HEK293 (cell line): ENCODE results near the gene GATAD1.

Experiments used
- CTCF ChIA-PET: fragments of 350-600 bp; formaldehyde crosslinking; extraction: SDS; loops from one replicate; lab custom pipeline; 2021; ENCODE audit warnings: antibody characterized with exemption; lab: Yijun Ruan, JAX
- POLR2A ChIA-PET: fragments of 300-600 bp; formaldehyde crosslinking; extraction: SDS; loops from one replicate; lab custom pipeline; 2020; ENCODE audit warnings: antibody characterized with exemption, inconsistent platforms; lab: Yijun Ruan, JAX
- H3K27ac ChIP-seq: fragments of 200-500 bp; sonication (Bioruptor generic); 2 replicates; pipeline ENCODE4 v1.5.1; 2014; ENCODE audit warnings: low read depth, low read length, control low read depth, inconsistent platforms; ENCODE audit errors: extremely low read depth
- H3K36me3 ChIP-seq, 2 experiments: fragments of 200-500 bp in 1 of 2; sonication (Bioruptor generic) in 1 of 2; 1 replicate in 1 of 2; 2 replicates in 1 of 2; pipeline ENCODE4 v1.5.1; 2014 to 2017; ENCODE audit warnings: inconsistent platforms in 2 of 2, low read length in 2 of 2; ENCODE audit not compliant: control insufficient read depth in 2 of 2, insufficient read depth in 1 of 2
- H3K4me1 ChIP-seq: fragments of 200-500 bp; sonication (Bioruptor generic); 2 replicates; pipeline ENCODE4 v1.5.1; 2014; ENCODE audit warnings: mild to moderate bottlenecking, low read length, inconsistent platforms; ENCODE audit not compliant: control insufficient read depth, insufficient read depth
- H3K4me3 ChIP-seq: 2 replicates; pipeline ENCODE4 v1.5.1; 2011; ENCODE audit warnings: low read depth, mild to moderate bottlenecking, control low read depth, low read length, moderate library complexity
- H3K9me3 ChIP-seq: fragments of 200-500 bp; sonication (Bioruptor generic); 2 replicates; pipeline ENCODE4 v1.5.1; 2014; ENCODE audit warnings: low read depth, low read length, inconsistent platforms; ENCODE audit not compliant: control insufficient read depth, insufficient read depth
- MZF1 ChIP-seq: fragments of 450-650 bp; formaldehyde crosslinking; IDR thresholded peaks from 2 replicates; pipeline ENCODE4 v1.5.1; 2017; ENCODE audit warnings: missing biosample characterization, missing genetic modification characterization, borderline replicate concordance
- ZNF121 ChIP-seq: fragments of 450-650 bp; formaldehyde crosslinking; IDR thresholded peaks from 2 replicates; pipeline ENCODE4 v1.5.1; 2016; ENCODE audit warnings: missing biosample characterization, missing genetic modification characterization
- ZNF221 ChIP-seq: fragments of 450-650 bp; formaldehyde crosslinking; IDR thresholded peaks from 2 replicates; pipeline ENCODE4 v1.5.1; 2017; ENCODE audit warnings: missing biosample characterization, missing genetic modification characterization, borderline replicate concordance
- ZNF350 ChIP-seq: fragments of 450-650 bp; formaldehyde crosslinking; IDR thresholded peaks from 2 replicates; pipeline ENCODE4 v1.5.0; 2017; ENCODE audit warnings: missing biosample characterization, mild to moderate bottlenecking, missing genetic modification characterization
- ZNF354C ChIP-seq: fragments of 450-650 bp; formaldehyde crosslinking; IDR thresholded peaks from 2 replicates; pipeline ENCODE4 v1.5.1; 2016; ENCODE audit warnings: missing biosample characterization, missing genetic modification characterization, low read depth, borderline replicate concordance
- ZNF514 ChIP-seq: fragments of 450-650 bp; formaldehyde crosslinking; IDR thresholded peaks from 2 replicates; pipeline ENCODE4 v1.5.1; 2016; ENCODE audit warnings: missing biosample characterization, missing genetic modification characterization
- ZNF521 ChIP-seq: fragments of 450-650 bp; formaldehyde crosslinking; IDR thresholded peaks from 2 replicates; pipeline ENCODE4 v1.5.1; 2017; ENCODE audit warnings: missing biosample characterization, mild to moderate bottlenecking, missing genetic modification characterization
- ZNF558 ChIP-seq: fragments of 450-650 bp; formaldehyde crosslinking; IDR thresholded peaks from 2 replicates; pipeline ENCODE4 v1.5.1; 2016; ENCODE audit warnings: missing biosample characterization, missing genetic modification characterization
- ZNF560 ChIP-seq: fragments of 450-650 bp; formaldehyde crosslinking; IDR thresholded peaks from 2 replicates; pipeline ENCODE4 v1.5.1; 2017; ENCODE audit warnings: missing biosample characterization, missing genetic modification characterization, borderline replicate concordance
- ZNF629 ChIP-seq: fragments of 450-650 bp; formaldehyde crosslinking; IDR thresholded peaks from 2 replicates; pipeline ENCODE4 v1.5.1; 2017; ENCODE audit warnings: missing biosample characterization, missing genetic modification characterization
- ZNF830 ChIP-seq: fragments of 450-650 bp; IDR thresholded peaks from 2 replicates; pipeline ENCODE4 v1.5.0; 2018; ENCODE audit warnings: missing biosample characterization, missing genetic modification characterization, low read depth, mild to moderate bottlenecking, moderate library complexity
- ZNF843 ChIP-seq: fragments of 450-650 bp; formaldehyde crosslinking; IDR thresholded peaks from 2 replicates; pipeline ENCODE4 v1.5.1; 2016; ENCODE audit warnings: missing biosample characterization, missing genetic modification characterization
- TF ChIP-seq, protein P1 (sequence below): fragments of 450-650 bp; formaldehyde crosslinking; IDR thresholded peaks from 2 replicates; pipeline ENCODE4 v1.5.1; 2016; ENCODE audit warnings: missing biosample characterization, missing genetic modification characterization, borderline replicate concordance
- TF ChIP-seq, protein P2 (sequence below): fragments of 450-650 bp; IDR thresholded peaks from 2 replicates; pipeline ENCODE4 v1.5.1; 2018; ENCODE audit warnings: missing biosample characterization, mild to moderate bottlenecking, missing genetic modification characterization
- TF ChIP-seq, protein P3 (sequence below): fragments of 450-650 bp; formaldehyde crosslinking; IDR thresholded peaks from 2 replicates; pipeline ENCODE4 v1.5.1; 2016; ENCODE audit warnings: missing biosample characterization, missing genetic modification characterization
- TF ChIP-seq, protein P4 (sequence below): fragments of 450-650 bp; formaldehyde crosslinking; IDR thresholded peaks from 2 replicates; pipeline ENCODE4 v1.5.1; 2016; ENCODE audit warnings: missing biosample characterization, missing genetic modification characterization, borderline replicate concordance
- TF ChIP-seq, protein P5 (sequence below): IDR thresholded peaks from 2 replicates; pipeline ENCODE4 v1.6.1; 2011; ENCODE audit warnings: mild to moderate bottlenecking, low read depth, low read length, borderline replicate concordance
- TF ChIP-seq, protein P6 (sequence below): fragments of 450-650 bp; formaldehyde crosslinking; IDR thresholded peaks from 2 replicates; pipeline ENCODE4 v1.5.1; 2016; ENCODE audit warnings: missing biosample characterization, missing genetic modification characterization

Gene GATAD1

DNA sequence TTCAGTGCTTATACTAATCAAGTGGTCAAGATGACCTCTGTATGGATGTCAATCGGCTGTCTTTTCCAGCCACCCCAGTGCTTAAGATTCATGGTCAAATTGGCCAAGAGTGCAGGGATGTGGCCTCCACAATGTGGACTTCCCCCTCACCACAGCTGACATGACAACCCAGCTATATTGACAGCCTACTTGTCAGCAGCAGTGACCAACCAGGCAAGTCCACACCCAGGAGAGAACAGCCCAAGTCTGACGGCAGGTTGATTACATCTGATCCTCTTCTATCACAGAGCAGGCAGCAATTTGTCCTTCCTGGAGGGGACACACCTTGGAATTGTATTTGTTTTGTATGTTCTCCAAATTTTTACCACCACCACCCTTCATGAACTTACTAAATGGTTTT is 38.7 kb downstream of the GATAD1 start:
- ChIA-PET CTCF (no interaction called here), POLR2A (no interaction called here)
- TF ChIP-seq, protein P1, sequence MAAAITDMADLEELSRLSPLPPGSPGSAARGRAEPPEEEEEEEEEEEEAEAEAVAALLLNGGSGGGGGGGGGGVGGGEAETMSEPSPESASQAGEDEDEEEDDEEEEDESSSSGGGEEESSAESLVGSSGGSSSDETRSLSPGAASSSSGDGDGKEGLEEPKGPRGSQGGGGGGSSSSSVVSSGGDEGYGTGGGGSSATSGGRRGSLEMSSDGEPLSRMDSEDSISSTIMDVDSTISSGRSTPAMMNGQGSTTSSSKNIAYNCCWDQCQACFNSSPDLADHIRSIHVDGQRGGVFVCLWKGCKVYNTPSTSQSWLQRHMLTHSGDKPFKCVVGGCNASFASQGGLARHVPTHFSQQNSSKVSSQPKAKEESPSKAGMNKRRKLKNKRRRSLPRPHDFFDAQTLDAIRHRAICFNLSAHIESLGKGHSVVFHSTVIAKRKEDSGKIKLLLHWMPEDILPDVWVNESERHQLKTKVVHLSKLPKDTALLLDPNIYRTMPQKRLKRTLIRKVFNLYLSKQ (tag by site-specific recombination) = no peak
- TF ChIP-seq ZNF121 (no peak), ZNF514 (tag by site-specific recombination) (no peak)
- TF ChIP-seq, protein P2, sequence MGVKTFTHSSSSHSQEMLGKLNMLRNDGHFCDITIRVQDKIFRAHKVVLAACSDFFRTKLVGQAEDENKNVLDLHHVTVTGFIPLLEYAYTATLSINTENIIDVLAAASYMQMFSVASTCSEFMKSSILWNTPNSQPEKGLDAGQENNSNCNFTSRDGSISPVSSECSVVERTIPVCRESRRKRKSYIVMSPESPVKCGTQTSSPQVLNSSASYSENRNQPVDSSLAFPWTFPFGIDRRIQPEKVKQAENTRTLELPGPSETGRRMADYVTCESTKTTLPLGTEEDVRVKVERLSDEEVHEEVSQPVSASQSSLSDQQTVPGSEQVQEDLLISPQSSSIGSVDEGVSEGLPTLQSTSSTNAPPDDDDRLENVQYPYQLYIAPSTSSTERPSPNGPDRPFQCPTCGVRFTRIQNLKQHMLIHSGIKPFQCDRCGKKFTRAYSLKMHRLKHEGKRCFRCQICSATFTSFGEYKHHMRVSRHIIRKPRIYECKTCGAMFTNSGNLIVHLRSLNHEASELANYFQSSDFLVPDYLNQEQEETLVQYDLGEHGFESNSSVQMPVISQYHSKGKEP (tag by site-specific recombination) = no peak
- TF ChIP-seq, protein P3, sequence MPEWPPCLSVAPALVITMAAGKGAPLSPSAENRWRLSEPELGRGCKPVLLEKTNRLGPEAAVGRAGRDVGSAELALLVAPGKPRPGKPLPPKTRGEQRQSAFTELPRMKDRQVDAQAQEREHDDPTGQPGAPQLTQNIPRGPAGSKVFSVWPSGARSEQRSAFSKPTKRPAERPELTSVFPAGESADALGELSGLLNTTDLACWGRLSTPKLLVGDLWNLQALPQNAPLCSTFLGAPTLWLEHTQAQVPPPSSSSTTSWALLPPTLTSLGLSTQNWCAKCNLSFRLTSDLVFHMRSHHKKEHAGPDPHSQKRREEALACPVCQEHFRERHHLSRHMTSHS = no peak
- TF ChIP-seq, protein P4, sequence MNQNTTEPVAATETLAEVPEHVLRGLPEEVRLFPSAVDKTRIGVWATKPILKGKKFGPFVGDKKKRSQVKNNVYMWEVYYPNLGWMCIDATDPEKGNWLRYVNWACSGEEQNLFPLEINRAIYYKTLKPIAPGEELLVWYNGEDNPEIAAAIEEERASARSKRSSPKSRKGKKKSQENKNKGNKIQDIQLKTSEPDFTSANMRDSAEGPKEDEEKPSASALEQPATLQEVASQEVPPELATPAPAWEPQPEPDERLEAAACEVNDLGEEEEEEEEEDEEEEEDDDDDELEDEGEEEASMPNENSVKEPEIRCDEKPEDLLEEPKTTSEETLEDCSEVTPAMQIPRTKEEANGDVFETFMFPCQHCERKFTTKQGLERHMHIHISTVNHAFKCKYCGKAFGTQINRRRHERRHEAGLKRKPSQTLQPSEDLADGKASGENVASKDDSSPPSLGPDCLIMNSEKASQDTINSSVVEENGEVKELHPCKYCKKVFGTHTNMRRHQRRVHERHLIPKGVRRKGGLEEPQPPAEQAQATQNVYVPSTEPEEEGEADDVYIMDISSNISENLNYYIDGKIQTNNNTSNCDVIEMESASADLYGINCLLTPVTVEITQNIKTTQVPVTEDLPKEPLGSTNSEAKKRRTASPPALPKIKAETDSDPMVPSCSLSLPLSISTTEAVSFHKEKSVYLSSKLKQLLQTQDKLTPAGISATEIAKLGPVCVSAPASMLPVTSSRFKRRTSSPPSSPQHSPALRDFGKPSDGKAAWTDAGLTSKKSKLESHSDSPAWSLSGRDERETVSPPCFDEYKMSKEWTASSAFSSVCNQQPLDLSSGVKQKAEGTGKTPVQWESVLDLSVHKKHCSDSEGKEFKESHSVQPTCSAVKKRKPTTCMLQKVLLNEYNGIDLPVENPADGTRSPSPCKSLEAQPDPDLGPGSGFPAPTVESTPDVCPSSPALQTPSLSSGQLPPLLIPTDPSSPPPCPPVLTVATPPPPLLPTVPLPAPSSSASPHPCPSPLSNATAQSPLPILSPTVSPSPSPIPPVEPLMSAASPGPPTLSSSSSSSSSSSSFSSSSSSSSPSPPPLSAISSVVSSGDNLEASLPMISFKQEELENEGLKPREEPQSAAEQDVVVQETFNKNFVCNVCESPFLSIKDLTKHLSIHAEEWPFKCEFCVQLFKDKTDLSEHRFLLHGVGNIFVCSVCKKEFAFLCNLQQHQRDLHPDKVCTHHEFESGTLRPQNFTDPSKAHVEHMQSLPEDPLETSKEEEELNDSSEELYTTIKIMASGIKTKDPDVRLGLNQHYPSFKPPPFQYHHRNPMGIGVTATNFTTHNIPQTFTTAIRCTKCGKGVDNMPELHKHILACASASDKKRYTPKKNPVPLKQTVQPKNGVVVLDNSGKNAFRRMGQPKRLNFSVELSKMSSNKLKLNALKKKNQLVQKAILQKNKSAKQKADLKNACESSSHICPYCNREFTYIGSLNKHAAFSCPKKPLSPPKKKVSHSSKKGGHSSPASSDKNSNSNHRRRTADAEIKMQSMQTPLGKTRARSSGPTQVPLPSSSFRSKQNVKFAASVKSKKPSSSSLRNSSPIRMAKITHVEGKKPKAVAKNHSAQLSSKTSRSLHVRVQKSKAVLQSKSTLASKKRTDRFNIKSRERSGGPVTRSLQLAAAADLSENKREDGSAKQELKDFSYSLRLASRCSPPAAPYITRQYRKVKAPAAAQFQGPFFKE (tag by site-specific recombination) = no peak
- Histone ChIP-seq H3K36me3 (peaks cover 46 to 48% of the 10 kb centered on the region in 2 experiments), H3K27ac (no peak overlapping the region), H3K4me3 (no peak overlapping the region), H3K4me1 (no peaks in the 10 kb centered on the region), H3K9me3 (no peaks in the 10 kb centered on the region)

DNA sequence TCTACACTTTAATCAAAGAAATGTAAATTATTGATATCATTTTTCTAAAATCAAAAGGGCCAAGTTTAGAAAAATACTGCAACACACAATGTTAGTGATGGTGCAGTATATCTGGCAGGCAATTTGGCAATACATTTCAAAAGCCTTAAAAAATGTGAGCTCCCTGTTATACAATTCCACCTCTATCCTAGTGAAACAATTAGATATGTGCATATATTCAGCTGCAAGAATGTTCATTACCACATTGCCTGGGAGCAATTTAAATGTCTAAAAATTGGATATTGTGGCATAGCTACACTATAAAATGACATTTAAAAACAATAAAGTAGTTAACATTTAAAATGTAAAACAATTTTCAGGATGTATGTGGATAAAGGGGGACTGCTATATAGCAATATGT is 40.5 kb downstream of the GATAD1 start:
- no peak for TF ChIP-seq ZNF354C (tag by site-specific recombination)
- H3K36me3 ChIP-seq = peaks cover 59 to 63% of the 10 kb centered on the region in 2 experiments
- no peaks in the 10 kb centered on the region for H3K9me3 ChIP-seq
- no peak overlapping the region for H3K4me3 ChIP-seq
- H3K4me1 ChIP-seq = no peaks in the 10 kb centered on the region
- ChIA-PET CTCF (interaction anchor here (0.6 to 0.7 kb wide), 2 partner anchors 26 to 114 kb away, joined by 3 read pairs; no protein-coding TSS in a partner anchor), POLR2A (no interaction called here)
- no peak overlapping the region for H3K27ac ChIP-seq

DNA sequence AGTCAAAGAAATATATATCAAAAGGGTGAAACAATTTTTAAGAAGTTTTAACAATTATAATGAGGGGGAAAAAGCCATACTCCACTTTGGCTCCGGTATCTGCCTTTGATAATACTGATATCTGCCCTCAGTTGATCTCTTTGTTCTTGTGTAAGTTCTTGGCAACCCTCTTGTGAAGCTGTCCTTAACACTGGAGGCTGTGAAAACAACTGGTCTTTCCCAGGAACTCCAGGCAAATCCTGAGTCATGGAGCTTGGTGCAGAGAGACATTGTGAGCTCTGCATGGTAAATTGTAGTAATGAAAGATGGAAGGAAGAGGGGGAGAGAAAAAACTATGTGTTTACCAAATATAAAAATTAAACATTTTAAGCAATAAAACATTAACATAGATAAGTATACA is 42.4 kb downstream of the GATAD1 start:
- H3K4me3 ChIP-seq = no peak overlapping the region
- CTCF ChIA-PET = interaction anchor here (2.2 kb wide), 1 partner anchor 29 kb away, joined by 7 read pairs; no protein-coding TSS in a partner anchor
- no peak overlapping the region for H3K27ac ChIP-seq
- H3K4me1 ChIP-seq = no peaks in the 10 kb centered on the region
- peaks cover 68 to 77% of the 10 kb centered on the region in 2 experiments for H3K36me3 ChIP-seq
- POLR2A ChIA-PET = no interaction called here
- H3K9me3 ChIP-seq = no peaks in the 10 kb centered on the region
- no peak for TF ChIP-seq ZNF121
- TF ChIP-seq ZNF350 (tag by site-specific recombination) = no peak
- TF ChIP-seq, protein P5, sequence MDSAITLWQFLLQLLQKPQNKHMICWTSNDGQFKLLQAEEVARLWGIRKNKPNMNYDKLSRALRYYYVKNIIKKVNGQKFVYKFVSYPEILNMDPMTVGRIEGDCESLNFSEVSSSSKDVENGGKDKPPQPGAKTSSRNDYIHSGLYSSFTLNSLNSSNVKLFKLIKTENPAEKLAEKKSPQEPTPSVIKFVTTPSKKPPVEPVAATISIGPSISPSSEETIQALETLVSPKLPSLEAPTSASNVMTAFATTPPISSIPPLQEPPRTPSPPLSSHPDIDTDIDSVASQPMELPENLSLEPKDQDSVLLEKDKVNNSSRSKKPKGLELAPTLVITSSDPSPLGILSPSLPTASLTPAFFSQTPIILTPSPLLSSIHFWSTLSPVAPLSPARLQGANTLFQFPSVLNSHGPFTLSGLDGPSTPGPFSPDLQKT = no peak
- TF ChIP-seq, protein P6, sequence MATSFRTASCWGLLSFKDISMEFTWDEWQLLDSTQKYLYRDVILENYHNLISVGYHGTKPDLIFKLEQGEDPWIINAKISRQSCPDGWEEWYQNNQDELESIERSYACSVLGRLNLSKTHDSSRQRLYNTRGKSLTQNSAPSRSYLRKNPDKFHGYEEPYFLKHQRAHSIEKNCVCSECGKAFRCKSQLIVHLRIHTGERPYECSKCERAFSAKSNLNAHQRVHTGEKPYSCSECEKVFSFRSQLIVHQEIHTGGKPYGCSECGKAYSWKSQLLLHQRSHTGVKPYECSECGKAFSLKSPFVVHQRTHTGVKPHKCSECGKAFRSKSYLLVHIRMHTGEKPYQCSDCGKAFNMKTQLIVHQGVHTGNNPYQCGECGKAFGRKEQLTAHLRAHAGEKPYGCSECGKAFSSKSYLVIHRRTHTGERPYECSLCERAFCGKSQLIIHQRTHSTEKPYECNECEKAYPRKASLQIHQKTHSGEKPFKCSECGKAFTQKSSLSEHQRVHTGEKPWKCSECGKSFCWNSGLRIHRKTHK = no peak
- no peak for TF ChIP-seq ZNF560 (tag by site-specific recombination)
- TF ChIP-seq ZNF629 (tag by site-specific recombination) = no peak
- no peak for TF ChIP-seq ZNF843
- no peak for TF ChIP-seq ZNF830
- no peak for TF ChIP-seq ZNF558 (tag by site-specific recombination)
- no peak for TF ChIP-seq ZNF521 (tag by site-specific recombination)
- no peak for TF ChIP-seq ZNF221 (tag by site-specific recombination)
- TF ChIP-seq MZF1 (tag by site-specific recombination) = no peak
- TF ChIP-seq ZNF514 (tag by site-specific recombination) = no peak
